ENCODE results near the gene CCDC18. TPM values are rescaled to one million over a fixed set of nuclear protein-coding genes. Genes with fewer than 3 reads are reported as not detected.

Gene CCDC18
- total RNA-seq, 1 donor from 2014 or later, result 3.4 TPM

DNA sequence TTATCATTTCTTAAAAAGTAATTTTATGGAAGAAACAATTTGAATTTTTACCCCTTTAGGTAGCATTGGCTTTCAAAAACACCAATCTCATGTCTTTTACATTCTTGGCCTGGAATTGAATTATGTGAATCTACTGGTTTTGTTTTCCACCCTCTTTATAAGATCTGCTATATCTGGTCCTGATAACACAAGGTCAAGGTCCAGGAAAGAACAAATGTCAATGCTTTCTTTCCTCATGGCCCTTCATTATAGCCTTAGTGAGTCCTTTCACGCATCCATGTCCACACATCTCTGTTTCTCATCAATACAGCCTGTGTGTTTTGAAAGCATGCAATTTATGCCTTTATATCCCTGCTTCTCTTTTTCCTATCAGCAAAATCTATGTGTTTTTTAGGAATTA is 141.2 kb downstream of the CCDC18 start:
- DNase-seq, result no peak
- Histone ChIP-seq H3K9me3 (replicated peaks) (no peaks in the 10 kb centered on the region), H3K36me3 (no peaks in the 10 kb centered on the region), H3K4me3 (no peak overlapping the region), H3K4me1 (no peaks in the 10 kb centered on the region), H3K27me3 (ENCODE audit: low read depth) (no peaks in the 10 kb centered on the region), H3K27ac (replicated peaks) (no peak overlapping the region)
- TF ChIP-seq, protein P1, sequence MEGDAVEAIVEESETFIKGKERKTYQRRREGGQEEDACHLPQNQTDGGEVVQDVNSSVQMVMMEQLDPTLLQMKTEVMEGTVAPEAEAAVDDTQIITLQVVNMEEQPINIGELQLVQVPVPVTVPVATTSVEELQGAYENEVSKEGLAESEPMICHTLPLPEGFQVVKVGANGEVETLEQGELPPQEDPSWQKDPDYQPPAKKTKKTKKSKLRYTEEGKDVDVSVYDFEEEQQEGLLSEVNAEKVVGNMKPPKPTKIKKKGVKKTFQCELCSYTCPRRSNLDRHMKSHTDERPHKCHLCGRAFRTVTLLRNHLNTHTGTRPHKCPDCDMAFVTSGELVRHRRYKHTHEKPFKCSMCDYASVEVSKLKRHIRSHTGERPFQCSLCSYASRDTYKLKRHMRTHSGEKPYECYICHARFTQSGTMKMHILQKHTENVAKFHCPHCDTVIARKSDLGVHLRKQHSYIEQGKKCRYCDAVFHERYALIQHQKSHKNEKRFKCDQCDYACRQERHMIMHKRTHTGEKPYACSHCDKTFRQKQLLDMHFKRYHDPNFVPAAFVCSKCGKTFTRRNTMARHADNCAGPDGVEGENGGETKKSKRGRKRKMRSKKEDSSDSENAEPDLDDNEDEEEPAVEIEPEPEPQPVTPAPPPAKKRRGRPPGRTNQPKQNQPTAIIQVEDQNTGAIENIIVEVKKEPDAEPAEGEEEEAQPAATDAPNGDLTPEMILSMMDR (IDR thresholded peaks at IDR 0.05; ENCODE audit: borderline replicate concordance), result no peak
- intact Hi-C loops (cut with micrococcal nuclease), result no loop called here

DNA sequence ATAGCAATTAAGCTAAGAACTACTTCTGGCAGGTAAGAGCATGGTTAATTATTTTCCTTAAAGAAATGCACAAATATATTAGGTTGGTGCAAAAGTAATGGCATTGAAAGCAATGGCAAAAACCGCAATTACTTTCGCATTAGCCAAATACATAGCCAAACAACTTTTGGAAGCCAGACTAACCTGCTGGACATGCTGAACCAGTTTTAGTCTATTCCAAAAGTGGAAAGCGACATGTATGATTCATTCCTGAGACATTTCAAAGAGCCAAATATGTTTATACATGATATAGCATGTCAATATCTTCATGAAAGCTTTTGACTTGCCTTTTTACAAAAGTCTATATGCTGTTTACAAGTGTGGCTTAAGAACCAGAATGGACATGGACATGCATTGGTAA is 141.8 kb downstream of the CCDC18 start:
- intact Hi-C loops (cut with micrococcal nuclease), result no loop called here
- no peak overlapping the region for H3K27ac ChIP-seq (replicated peaks)
- no peak overlapping the region for H3K4me3 ChIP-seq
- H3K4me1 ChIP-seq, result no peaks in the 10 kb centered on the region
- DNase-seq, result no peak
- TF ChIP-seq, protein P1 (IDR thresholded peaks at IDR 0.05; ENCODE audit: borderline replicate concordance), result no peak
- H3K27me3 ChIP-seq (ENCODE audit: low read depth), result no peaks in the 10 kb centered on the region
- no peaks in the 10 kb centered on the region for H3K9me3 ChIP-seq (replicated peaks)
- no peaks in the 10 kb centered on the region for H3K36me3 ChIP-seq

DNA sequence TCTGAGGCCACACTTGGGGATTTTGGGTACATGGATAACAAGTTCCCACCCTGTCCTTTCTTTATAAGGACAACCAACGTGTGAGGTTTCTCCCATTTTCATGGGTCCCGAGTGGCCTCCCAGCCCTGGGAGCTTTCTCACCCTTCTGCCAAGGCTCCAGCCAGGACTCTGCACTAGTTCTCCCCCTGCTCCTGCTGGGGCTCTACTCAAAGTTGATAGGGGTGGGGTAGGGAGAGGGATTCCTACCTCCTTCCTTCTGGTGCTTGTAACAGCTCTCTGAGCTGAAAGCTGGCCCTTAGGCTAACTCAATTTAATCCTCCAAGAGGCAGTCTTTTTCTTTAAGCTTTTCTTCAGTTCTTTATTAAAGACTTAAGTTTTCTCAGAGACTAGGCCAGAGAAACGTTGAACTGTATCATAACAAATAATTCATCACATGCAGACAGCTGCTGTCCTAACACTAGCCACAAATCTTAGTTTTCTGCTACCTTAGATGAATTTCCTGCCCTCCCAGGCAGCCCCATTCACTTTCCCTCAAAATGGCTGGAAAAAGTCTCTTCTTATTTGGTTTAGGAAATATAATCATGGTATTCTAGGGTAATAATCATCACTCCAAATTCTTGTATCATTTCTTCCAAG is 142.8 kb downstream of the CCDC18 start:
- no peaks in the 10 kb centered on the region for H3K4me1 ChIP-seq
- no peak for DNase-seq
- TF ChIP-seq, protein P1 (IDR thresholded peaks at IDR 0.05; ENCODE audit: borderline replicate concordance), result no peak
- H3K36me3 ChIP-seq, result no peaks in the 10 kb centered on the region
- no peak overlapping the region for H3K4me3 ChIP-seq
- no peaks in the 10 kb centered on the region for H3K27me3 ChIP-seq (ENCODE audit: low read depth)
- no peak overlapping the region for H3K27ac ChIP-seq (replicated peaks)
- intact Hi-C loops (cut with micrococcal nuclease), result no loop called here
- no peaks in the 10 kb centered on the region for H3K9me3 ChIP-seq (replicated peaks)

DNA sequence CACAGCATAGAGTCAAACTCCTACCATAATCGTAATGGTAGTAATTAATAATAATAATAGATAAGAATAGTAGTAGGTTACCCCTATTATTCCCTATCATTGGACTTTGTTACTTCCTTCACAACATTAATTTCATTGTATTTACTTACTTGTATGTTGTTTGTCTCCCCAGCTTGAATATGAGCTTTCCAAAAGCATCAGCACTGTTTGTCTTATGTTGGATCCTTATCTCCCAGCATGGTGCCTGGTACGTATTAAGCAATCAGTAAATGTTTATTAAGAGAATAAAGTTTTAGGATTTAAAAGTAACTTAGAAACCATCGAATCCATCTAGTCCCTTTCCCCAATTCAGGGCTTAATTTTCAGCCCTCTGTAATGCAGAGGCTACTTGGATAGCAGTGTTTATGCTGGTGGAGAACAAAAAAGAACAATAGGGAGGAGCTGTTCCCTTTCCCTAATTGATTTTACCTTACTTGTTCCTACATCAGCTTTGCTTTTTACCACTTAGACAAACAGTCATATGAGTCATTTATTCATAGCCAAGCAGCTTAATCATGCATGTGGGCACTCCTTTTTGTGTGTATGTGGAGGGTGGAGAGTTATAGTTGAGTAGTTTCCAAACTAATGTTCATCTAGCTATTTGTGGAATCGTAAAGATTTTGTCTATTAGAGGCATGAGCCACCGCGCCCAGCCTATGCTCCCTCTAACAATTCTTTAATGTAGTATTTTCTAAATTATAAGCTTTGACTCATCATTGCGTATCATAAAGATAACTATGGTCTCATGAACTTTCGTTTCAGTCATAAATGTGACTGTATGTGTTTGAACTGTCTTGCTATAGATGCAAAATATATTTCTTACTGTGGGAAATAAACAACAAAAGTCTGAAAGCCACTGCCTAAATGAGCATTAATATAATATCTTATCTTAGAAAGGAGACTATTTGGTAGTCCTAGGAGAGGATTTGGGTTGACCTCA is 144.3 kb downstream of the CCDC18 start:
- Histone ChIP-seq H3K36me3 (no peaks in the 10 kb centered on the region), H3K27me3 (ENCODE audit: low read depth) (no peaks in the 10 kb centered on the region), H3K27ac (replicated peaks) (no peak overlapping the region), H3K4me3 (no peak overlapping the region), H3K4me1 (no peaks in the 10 kb centered on the region), H3K9me3 (replicated peaks) (no peaks in the 10 kb centered on the region)
- intact Hi-C loops (cut with micrococcal nuclease), result no loop called here
- TF ChIP-seq, protein P1 (IDR thresholded peaks at IDR 0.05; ENCODE audit: borderline replicate concordance), result no peak
- no peak for DNase-seq

Other genes starting within 250 kb of the CCDC18 start
- gene DIPK1A, start 219.3 kb upstream of the CCDC18 start, total RNA-seq, result 5.0 TPM
- gene MTF2, start 101.4 kb upstream of the CCDC18 start, total RNA-seq, result 5.6 TPM
- gene TMED5, start 311 bp upstream of the CCDC18 start, total RNA-seq, result 44.0 TPM
- gene DR1, start 165.2 kb downstream of the CCDC18 start, total RNA-seq, result 37.7 TPM

Data from left ventricle myocardium inferior (tissue), 1 donor.